OCI-LY1 (cell line): ENCODE results near the gene RASGRF2.
"Not testable (repeated sequence)": the region's sequence is repeated elsewhere in the genome, so short reads cannot be mapped to it uniquely, and the experiment has no call there.

Source experiments
- H2AFZ ChIP-seq: fragments of 200-600 bp; sonication (generic), shearing (Covaris generic); 2 replicates; pipeline ENCODE4 v1.6.0; 2014; ENCODE audit warnings: antibody characterized with exemption, mild to moderate bottlenecking, low read length
- H3F3A ChIP-seq: fragments of 200-600 bp; sonication (generic), shearing (Covaris generic); 2 replicates; pipeline ENCODE4 v1.6.0; 2014; ENCODE audit warnings: mild to moderate bottlenecking, antibody characterized with exemption, low read length, moderate library complexity; ENCODE audit not compliant: insufficient read depth
- H3K27ac ChIP-seq: fragments of 200-600 bp; sonication (generic); 2 replicates; pipeline ENCODE4 v1.5.1; 2014; ENCODE audit warnings: low read length, mixed run types, mild to moderate bottlenecking, low read depth; ENCODE audit not compliant: poor library complexity, severe bottlenecking
- H3K27me3 ChIP-seq: fragments of 200-600 bp; sonication (generic); 2 replicates; pipeline ENCODE4 v1.6.0; 2014; ENCODE audit warnings: antibody characterized with exemption, mild to moderate bottlenecking, low read length, moderate library complexity; ENCODE audit not compliant: insufficient read depth
- H3K36me3 ChIP-seq: fragments of 200-600 bp; sonication (generic); 2 replicates; pipeline ENCODE4 v1.6.1; 2014; ENCODE audit warnings: mild to moderate bottlenecking, antibody characterized with exemption, low read length, moderate library complexity, mixed read lengths; ENCODE audit not compliant: insufficient read depth
- H3K4me1 ChIP-seq: fragments of 200-600 bp; sonication (generic); 2 replicates; pipeline ENCODE4 v1.5.1; 2014; ENCODE audit warnings: mild to moderate bottlenecking, low read length, moderate library complexity; ENCODE audit not compliant: insufficient read depth, severe bottlenecking
- H3K4me2 ChIP-seq: fragments of 200-600 bp; sonication (generic), shearing (Covaris generic); 2 replicates; pipeline ENCODE4 v1.6.1; 2014; ENCODE audit warnings: low read length
- H3K4me3 ChIP-seq: fragments of 200-600 bp; sonication (generic); 2 replicates; pipeline ENCODE4 v1.5.1; 2014; ENCODE audit warnings: low read length, low read depth, mild to moderate bottlenecking, mixed read lengths; ENCODE audit not compliant: poor library complexity, severe bottlenecking
- H3K79me2 ChIP-seq: fragments of 200-600 bp; shearing (Covaris generic); 2 replicates; pipeline ENCODE4 v1.6.1; 2016; ENCODE audit warnings: mixed run types, low read length, mixed read lengths; ENCODE audit not compliant: insufficient read depth
- H3K9ac ChIP-seq: fragments of 200-600 bp; sonication (generic), shearing (Covaris generic); 2 replicates; pipeline ENCODE4 v1.6.1; 2014; ENCODE audit warnings: mild to moderate bottlenecking, low read length, mixed read lengths
- H3K9me2 ChIP-seq: fragments of 200-600 bp; sonication (generic), shearing (Covaris generic); 2 replicates; pipeline ENCODE4 v1.6.1; 2014; ENCODE audit warnings: low read depth, mild to moderate bottlenecking, low read length, mixed read lengths
- H3K9me3 ChIP-seq: fragments of 200-600 bp; shearing (Covaris generic); 2 replicates; pipeline ENCODE4 v1.6.1; 2014; ENCODE audit warnings: low read length, mixed read lengths
- H4K20me1 ChIP-seq: fragments of 200-600 bp; sonication (generic), shearing (Covaris generic); 2 replicates; pipeline ENCODE4 v1.6.0; 2016; ENCODE audit warnings: mild to moderate bottlenecking, low read length; ENCODE audit not compliant: insufficient read depth
- CTCF ChIP-seq: fragments of 200-600 bp; sonication (generic), shearing (Covaris generic); IDR thresholded peaks from 2 replicates; pipeline ENCODE4 v1.5.1; 2017; ENCODE audit warnings: mild to moderate bottlenecking, antibody characterized with exemption, low read length, moderate library complexity, mixed read lengths
- EZH2 ChIP-seq: fragments of 200-600 bp; sonication (generic), shearing (Covaris generic); IDR thresholded peaks from 2 replicates; pipeline ENCODE4 v1.8.0; 2017; ENCODE audit warnings: borderline replicate concordance, mixed run types, mild to moderate bottlenecking, antibody characterized with exemption, low read length, moderate library complexity, mixed read lengths

The RASGRF2 gene

DNA sequence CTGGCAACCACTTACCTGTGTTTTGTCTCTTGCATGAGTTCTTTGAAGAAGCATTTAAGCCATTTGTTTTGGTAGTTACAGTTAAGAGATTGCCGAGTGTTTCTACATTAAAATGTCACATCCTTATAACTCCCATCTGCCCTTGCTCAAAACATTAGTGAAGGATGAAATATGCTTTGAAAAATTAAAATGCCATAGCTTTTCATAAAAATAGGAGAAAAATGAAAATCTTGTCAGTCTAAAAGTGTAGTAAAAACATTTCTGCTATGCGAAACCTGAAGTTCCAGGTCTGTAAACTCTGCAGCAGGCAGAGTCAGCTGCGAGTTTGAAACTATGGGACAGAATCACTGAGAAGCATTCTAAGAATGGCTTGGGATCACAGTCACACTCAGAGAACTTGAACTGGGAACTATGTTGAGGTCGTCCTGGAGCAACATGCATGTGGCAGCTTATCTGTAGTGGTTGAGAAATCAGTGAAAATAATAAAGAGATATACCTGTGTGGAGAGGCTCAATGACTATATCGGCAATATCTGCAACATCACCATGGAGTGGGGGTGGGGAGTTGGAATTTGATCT is 67.4 kb downstream of the RASGRF2 start:
- H3K79me2 ChIP-seq: no peaks in the 10 kb centered on the region

DNA sequence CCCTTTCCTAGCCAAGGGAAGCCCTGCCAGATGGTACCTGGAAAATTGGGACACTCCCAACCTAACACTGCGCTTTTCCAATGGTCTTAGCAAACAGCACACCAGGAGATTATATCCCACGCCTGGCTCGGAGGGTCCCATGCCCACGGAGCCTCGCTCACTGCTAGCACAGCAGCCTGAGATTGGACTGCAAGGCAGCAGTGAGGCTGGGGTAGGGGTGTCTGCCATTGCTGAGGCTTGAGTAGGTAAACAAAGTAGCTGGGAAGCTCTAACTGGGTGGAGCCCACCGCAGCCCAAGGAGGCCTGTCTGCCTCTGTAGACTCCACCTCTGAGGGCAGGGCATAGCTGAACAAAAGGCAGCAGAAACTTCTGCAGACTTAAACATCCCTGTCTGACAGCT is 68.7 kb downstream of the RASGRF2 start:
- H3F3A ChIP-seq, H2AFZ ChIP-seq, H3K79me2 ChIP-seq, H3K9me3 ChIP-seq, H3K4me2 ChIP-seq, H3K27me3 ChIP-seq, H3K4me3 ChIP-seq, H3K4me1 ChIP-seq, H4K20me1 ChIP-seq, H3K27ac ChIP-seq, H3K9me2 ChIP-seq, H3K9ac ChIP-seq, H3K36me3 ChIP-seq: not testable (repeated sequence)

More for the DNA sequence above, 67.4 kb downstream of the RASGRF2 start:
- H3K4me1 ChIP-seq: no peaks in the 10 kb centered on the region
- H3K9me2 ChIP-seq: no peaks in the 10 kb centered on the region
- no peak for TF ChIP-seq EZH2
- TF ChIP-seq CTCF: no peak
- H3K9me3 ChIP-seq: no peaks in the 10 kb centered on the region
- no peaks in the 10 kb centered on the region for H3K36me3 ChIP-seq
- no peak overlapping the region for H2AFZ ChIP-seq
- H3K9ac ChIP-seq: no peak overlapping the region
- H3K4me2 ChIP-seq: no peak overlapping the region
- no peaks in the 10 kb centered on the region for H3F3A ChIP-seq
- no peak overlapping the region for H3K4me3 ChIP-seq
- no peaks in the 10 kb centered on the region for H3K27me3 ChIP-seq
- H3K27ac ChIP-seq: no peak overlapping the region
- H4K20me1 ChIP-seq: no peaks in the 10 kb centered on the region

DNA sequence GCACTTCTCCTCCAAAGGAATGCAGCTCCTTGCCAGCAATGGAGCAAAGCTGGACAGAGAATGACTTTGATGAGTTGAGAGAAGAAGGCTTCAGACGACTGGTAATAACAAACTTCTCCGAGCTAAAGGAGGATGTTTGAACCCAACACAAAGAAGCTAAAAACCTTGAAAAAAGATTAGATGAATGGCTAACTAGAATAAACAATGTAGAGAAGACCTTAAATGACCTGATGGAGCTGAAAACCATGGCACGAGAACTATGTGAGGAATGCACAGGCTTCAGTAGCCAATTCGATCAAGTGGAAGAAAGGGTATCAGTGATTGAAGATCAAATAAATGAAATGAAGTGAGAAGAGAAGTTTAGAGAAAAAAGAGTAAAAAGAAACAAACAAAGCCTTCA is 69.6 kb downstream of the RASGRF2 start:
- H4K20me1 ChIP-seq, H3K79me2 ChIP-seq, H3K4me1 ChIP-seq: not testable (repeated sequence)

DNA sequence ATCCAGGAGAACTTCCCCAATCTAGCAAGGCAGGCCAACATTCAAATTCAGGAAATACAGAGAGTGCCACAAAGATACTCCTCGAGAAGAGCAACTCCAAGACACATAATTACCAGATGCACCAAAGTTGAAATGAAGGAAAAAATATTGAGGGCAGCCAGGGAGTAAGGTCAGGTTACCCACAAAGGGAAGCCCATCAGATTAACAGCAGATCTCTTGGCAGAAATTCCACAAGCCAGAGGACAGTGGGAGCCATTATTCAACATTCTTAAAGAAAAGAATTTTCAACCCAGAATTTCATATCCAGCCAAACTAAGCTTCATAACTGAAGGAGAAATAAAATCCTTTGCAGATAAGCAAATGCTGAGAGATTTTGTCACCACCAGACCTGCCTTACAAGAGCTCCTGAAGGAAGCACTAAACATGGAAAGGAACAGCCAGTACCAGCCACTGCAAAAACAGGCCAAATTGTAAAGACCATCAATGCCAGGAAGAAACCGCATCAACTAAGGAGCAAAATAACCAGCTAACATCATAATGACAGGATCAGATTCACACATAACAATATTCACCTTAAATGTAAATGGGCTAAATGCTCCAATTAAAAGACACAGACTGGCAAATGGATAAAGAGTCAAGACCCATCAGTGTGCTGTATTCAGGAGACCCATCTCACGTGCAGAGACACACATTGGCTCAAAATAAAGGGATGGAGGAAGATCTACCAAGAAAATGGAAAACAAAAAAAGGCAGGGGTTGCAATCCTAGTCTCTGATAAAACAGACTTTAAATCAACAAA is 70.3 kb downstream of the RASGRF2 start:
- H3K79me2 ChIP-seq, H3K4me1 ChIP-seq, H3F3A ChIP-seq, H4K20me1 ChIP-seq, H3K9ac ChIP-seq, H2AFZ ChIP-seq, H3K9me2 ChIP-seq, H3K36me3 ChIP-seq, H3K4me3 ChIP-seq, H3K27me3 ChIP-seq, H3K27ac ChIP-seq, H3K4me2 ChIP-seq, H3K9me3 ChIP-seq: not testable (repeated sequence)

More for the DNA sequence above, 69.6 kb downstream of the RASGRF2 start:
- not testable (repeated sequence) for H3K9me3 ChIP-seq, H3F3A ChIP-seq, H3K27ac ChIP-seq, H3K4me2 ChIP-seq, H3K27me3 ChIP-seq, H3K36me3 ChIP-seq, H3K9me2 ChIP-seq, H3K9ac ChIP-seq, H3K4me3 ChIP-seq, H2AFZ ChIP-seq
